ENCODE data around the gene P2RX6. TPM values are rescaled to one million over a fixed set of nuclear protein-coding genes. Genes with fewer than 3 reads are reported as not detected.
"Not testable (repeated sequence)": the region's sequence is repeated elsewhere in the genome, so short reads cannot be mapped to it uniquely, and the experiment has no call there.

P2RX6 gene
- total RNA-seq, 1 donor from 2014 or later, result 2.3 TPM

DNA sequence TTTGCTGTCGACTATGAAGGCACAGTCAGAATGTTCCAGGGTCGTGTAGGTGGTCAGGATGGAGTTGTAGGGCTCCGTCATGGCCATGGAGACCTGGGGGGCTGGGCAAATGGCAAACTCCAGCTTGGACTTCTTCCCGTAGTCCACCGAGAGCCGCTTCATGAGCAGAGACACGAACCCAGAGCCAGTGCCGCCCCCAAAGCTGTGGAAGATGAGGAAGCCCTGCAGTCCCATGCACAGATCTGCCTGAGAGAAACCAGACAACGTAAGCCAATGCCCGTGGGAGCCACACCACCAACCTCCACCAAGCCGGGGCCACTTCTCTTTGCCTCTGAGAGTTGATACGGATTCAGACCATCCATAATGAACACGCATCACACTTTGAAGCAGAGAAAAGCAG is 5.8 kb upstream of the P2RX6 start:
- ATAC-seq; DNase-seq (ENCODE audit: low spot score); intact Hi-C loops (cut with DNase I): not testable (repeated sequence)

DNA sequence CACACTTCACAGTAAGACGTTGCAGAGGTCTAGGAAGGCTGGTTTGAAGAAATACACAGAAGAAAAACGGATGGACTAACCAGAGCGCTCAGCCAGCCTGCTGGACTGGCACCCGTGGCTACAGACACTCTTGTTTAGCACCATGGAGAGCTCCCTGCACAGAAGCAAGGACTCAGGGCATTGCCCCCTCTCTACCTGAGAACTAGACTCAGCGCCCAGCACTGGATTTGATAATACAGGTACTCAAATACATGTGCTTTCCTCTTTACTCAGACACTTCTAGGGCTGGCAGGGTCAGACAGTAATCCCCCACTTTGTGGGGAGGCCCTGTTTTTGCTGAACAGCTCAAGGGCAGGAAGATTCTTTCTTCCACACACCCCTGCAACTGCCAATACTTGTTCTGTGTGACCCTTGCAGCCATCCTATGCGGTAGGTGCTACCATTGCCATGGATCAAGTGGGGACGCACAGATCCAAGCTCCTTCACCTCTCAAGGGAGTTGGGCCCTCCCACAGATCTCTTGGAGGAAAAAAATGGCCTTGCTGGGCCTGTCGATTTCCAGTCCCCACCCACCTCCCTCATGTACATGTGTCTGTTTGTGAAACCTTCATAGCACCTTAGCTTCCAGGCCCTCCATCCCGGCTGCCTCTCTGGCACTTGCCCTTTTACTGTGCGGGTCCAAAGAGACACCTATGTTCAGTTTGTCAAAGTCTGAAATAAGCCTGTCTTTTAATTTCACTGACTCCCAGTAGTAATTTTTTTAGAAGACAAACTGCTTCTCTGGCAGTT is 5.1 kb upstream of the P2RX6 start:
- no peak for DNase-seq (ENCODE audit: low spot score)
- ATAC-seq, result no peak
- intact Hi-C loops (cut with DNase I), result no loop called here

DNA sequence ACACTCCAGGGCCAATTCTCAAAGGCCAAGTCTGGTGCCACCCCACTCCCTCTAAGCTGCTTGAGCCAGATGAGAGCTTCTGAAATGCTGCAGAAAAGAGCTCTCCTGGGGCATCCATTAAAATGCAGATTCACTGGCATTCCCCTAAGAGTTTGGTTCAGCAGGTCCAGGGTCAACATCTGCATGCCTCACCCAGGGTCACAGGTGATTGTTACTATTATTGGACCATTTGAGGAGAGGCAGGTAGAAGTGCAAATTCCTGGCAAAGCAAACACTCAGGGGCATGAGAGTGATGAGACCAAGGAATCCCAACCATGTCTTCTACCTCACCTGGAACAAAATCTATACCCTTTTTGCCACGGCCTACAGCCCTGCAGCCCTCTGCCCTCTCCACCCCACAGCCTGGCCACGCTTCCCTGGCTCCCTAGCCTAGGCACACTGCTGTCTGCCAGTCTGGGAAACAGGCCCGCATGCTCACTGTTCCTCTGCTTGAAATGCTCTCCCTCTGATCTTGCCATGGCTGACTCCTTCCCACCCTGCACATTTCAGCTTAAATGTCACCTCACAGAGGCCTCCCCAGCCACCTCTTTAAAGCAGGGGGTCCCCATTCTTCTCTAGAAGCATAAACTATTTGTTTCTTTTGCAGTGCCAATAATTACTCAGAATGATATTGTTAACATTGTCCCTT is 4.4 kb upstream of the P2RX6 start:
- DNase-seq (ENCODE audit: low spot score) (no peak), ATAC-seq (no peak)
- intact Hi-C loops (cut with DNase I), result no loop called here

- ATAC-seq (no peak), DNase-seq (ENCODE audit: low spot score) (no peak)
- intact Hi-C loops (cut with DNase I), result no loop called here
These were observed 2.2 kb upstream of the P2RX6 start for GRCh38 chr22:21012446-21013407.

- intact Hi-C loops (cut with DNase I), result no loop called here
- DNase-seq (ENCODE audit: low spot score), result no peak
- ATAC-seq, result peak; percentile 6
These were observed 1.2 kb upstream of the P2RX6 start for GRCh38 chr22:21013657-21014201.

DNA sequence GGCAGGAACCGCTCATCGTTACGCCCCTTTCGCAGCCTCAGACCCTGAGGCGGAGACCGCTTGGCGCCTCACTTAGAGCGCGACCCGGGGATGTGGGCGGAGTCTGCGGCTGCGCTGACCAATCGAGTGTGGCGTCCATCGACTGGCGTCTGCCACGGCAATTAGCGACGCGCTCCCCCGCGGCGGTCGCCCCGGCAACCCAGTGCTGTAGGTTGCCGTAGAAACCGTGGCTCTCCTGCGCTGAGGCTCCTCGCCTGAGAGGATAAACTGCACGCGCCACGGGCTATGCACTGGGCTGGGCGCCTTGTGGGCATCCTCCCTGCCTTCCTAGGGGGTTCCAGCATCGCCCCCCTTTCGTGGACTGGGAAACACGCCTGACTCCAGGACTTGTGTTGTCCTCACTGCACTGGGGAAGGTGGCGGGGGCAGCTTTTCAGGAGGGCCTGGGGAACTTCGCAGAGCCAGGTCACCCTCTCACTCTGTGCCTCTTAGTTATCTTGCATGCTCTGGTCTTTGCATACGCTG is 701 bp upstream of the P2RX6 start:
- DNase-seq (ENCODE audit: low spot score) (peak; percentile 89), ATAC-seq (peak; percentile 96)
- intact Hi-C loops (cut with DNase I), result no loop called here

DNA sequence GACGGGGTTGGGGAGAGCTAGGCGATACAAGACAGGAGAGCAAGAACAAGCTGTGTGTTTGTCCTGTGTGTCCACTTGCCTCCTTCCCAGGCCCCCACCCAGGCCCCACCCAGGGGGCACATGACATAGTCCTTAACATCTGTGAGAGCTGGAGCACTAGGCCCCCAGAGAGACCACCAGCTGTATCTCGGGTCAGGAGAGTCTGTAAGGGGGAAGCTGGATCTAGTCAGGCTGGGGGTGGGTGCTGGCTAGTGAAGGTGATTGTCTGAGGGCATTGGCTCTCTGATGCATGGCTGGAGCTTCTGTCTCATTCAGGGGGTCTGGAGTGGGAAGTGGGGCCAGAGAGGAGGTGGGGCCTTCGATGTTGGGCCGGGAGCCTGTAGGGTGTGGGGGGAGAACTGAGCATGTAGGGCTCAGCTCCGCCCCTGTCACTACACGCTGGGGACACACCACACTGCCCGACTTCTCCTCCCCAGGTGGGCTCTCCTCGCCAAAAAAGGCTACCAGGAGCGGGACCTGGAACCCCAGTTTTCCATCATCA is 571 bp downstream of the P2RX6 start:
- DNase-seq (ENCODE audit: low spot score) (no peak), ATAC-seq (no peak)
- intact Hi-C loops (cut with DNase I), result no loop called here

- DNase-seq (ENCODE audit: low spot score) (no peak), ATAC-seq (no peak)
- intact Hi-C loops (cut with DNase I), result no loop called here
These were observed 1.9 kb downstream of the P2RX6 start for GRCh38 chr22:21016644-21017420.

DNA sequence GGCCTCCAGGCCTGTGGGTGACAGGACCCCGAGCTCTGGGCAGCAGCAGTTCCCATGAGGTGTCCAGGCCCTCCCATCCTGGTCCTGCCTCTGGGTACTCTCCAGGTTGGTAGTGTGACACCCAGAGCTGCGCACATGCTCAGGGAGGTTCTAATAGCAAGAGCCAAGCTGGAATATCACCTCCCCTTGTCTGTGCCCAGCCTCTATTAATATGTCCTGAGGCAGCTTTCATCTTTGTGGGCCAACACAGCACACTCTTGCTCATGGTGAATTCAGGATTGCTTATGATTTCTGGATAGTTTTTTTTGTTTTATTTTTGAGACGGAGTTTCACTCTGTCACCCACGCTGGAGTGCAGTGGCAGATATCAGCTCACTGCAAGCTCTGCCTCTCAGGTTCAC is 3.3 kb downstream of the P2RX6 start:
- ATAC-seq, result no peak
- intact Hi-C loops (cut with DNase I), result no loop called here

GRCh38 chr22:21020802-21021429 is 6.0 kb downstream of the P2RX6 start:
- DNase-seq (ENCODE audit: low spot score) (no peak), ATAC-seq (no peak)
- intact Hi-C loops (cut with DNase I), result no loop called here

More for the DNA sequence above, 3.3 kb downstream of the P2RX6 start:
- no peak for DNase-seq (ENCODE audit: low spot score)

DNA sequence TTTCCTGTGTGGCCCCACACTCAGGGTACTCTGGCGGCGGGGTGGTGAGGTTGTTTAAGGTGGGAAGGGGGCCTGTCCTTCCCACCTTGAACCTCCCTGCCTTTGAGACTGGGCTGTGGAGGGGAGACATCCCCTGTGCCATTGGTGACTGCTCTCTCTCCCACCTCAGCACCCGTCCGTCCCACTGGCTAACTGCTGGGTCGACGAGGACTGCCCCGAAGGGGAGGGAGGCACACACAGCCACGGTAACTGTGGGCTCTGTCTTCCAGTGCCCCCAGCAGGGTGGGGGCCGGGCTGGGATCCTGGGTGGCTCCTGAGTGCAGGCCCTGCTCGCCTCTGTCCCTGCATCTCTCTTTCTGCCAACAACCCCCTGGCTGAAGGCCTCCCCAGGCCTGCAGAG is 7.5 kb downstream of the P2RX6 start:
- intact Hi-C loops (cut with DNase I), result no loop called here
- ATAC-seq, result no peak
- DNase-seq (ENCODE audit: low spot score), result no peak

DNA sequence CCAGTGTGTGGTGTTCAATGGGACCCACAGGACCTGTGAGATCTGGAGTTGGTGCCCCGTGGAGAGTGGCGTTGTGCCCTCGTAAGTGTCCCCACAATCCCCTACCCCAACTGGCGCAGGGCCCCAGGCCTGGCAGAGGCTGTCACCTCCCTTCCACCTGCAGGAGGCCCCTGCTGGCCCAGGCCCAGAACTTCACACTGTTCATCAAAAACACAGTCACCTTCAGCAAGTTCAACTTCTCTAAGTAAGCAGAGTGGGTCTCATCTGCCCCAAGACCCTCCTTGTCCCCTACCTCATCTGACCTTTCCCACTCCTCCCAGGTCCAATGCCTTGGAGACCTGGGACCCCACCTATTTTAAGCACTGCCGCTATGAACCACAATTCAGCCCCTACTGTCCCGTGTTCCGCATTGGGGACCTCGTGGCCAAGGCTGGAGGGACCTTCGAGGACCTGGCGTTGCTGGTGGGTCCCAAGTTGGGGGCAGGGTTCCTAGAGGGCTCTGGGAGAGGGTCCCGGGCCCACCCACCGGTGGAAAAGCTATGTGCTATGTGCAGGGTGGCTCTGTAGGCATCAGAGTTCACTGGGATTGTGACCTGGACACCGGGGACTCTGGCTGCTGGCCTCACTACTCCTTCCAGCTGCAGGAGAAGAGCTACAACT is 8.1 kb downstream of the P2RX6 start:
- intact Hi-C loops (cut with DNase I), result no loop called here
- ATAC-seq (no peak), DNase-seq (ENCODE audit: low spot score) (no peak)

- intact Hi-C loops (cut with DNase I), result no loop called here
- ATAC-seq, result no peak
These were observed 10.3 kb downstream of the P2RX6 start for GRCh38 chr22:21025266-21025665.

GRCh38 chr22:21025763-21026755 is 11.1 kb downstream of the P2RX6 start:
- intact Hi-C loops (cut with DNase I), result no loop called here
- ATAC-seq, result no peak
- no peak for DNase-seq (ENCODE audit: low spot score)

More at GRCh38 chr22:21025266-21025665, 10.3 kb downstream of the P2RX6 start:
- DNase-seq (ENCODE audit: low spot score), result no peak

- DNase-seq (ENCODE audit: low spot score), result no peak
- ATAC-seq, result no peak
- intact Hi-C loops (cut with DNase I), result no loop called here
These were observed 12.1 kb downstream of the P2RX6 start for GRCh38 chr22:21026783-21027692.

All from sciatic nerve (tissue), 2 donors.